Stimulated activated CD4-positive, alpha-beta T cell treated with anti-CD3 and anti-CD28 coated beads, Interleukin-15, amount 100 ng/mL, for 48 hours (primary cell): ENCODE measurements around the gene PARD3.

Experiments
- DNase-seq, 2 donors: peaks; one replicate each; pipeline ENCODE4 v3.0.0-alpha.2; 2020; ENCODE audit warnings: low read depth in 2 of 2

Gene PARD3

DNA sequence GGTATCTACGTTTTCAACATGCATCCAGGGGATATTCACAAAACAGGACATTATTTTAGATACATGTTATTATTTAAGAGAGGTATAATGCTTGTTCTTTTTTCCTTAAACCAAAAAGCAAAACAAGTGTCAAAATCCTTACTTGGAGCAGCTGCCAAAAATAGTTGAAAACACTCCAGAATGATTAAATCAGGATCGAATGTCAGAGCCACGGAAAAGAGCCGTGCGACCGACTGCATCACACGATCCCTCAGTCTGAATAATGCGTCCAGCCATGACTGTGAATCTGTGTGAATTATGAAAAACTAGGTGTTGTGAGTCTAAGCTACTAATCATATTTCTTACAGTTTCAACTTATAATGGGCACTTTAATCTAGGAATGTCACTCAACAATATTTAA, 126.0 kb downstream of the PARD3 start:
- DNase-seq = no peak

DNA sequence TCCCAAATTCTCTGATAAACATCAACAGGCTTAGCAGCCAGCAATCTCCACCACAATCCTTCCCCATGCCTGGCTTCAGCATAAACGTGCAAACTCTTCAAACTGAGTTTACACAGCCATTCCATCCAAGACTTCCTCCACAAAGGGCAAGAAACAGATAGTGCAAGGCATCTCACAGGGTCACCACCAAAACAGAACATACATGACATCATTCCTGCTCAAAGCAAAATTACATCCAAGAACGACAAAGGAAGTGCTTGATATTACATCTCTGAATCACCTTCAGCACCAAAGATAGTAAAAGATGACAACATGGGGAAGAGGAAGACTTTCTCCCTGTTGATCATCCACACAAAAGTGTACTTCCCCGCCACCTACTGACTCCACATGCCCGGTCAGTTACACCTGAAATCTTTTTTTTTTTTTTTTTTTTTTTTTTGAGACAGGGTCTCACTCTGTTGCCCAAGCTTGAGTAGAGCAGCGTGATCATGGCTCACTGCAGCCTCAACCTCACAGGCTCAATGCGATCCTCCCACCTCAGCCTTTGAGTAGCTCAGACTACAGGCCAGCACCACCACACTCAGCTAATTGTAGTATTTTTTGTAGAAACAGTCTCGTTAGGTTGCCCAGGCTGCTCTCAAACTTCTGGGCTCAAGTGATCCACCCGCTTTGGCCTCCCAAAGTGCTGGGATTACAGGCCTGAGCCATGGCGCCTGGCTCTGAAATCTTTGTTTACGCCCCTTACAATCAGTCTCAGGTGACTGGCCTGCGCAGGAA, 127.5 kb downstream of the PARD3 start:
- DNase-seq = no peak

DNA sequence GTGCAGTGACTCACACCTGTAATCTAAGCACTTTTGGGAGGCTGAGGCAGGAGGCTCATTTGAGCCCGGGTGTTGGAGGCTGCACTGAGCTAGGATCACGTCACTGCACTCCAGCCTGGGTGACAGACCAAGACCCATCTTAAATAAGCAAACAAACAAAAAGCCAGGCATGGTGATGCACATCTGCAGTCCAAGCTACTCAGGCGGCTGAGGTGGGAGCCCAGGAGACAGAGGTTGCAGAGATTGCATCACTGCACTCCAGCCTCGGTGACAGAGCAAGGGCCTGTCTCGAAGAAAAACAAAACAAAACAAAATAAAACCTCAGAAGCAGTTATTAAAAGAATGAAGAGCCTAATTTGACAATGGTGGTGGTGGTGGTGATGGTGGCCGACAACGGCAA, 132.5 kb downstream of the PARD3 start:
- DNase-seq = no peak

DNA sequence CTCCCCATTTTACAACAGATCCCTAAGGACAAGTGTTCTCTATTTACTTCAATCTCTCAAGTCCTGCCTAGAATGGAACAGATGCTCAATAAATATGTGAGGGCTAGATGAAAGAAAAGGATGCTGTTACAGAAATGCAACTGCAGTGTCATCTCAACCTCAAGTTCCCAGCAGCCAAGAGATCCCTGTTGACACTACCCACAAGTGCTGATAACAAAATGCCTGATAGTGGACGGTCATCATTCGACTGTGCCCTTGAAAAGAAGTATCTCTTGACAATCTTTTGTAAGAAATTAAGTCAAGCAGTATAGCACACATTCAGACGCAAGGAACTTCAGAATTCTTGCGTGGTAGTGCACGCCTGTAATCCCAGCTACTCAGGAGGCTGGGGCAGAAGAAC, 133.2 kb downstream of the PARD3 start:
- no peak for DNase-seq

DNA sequence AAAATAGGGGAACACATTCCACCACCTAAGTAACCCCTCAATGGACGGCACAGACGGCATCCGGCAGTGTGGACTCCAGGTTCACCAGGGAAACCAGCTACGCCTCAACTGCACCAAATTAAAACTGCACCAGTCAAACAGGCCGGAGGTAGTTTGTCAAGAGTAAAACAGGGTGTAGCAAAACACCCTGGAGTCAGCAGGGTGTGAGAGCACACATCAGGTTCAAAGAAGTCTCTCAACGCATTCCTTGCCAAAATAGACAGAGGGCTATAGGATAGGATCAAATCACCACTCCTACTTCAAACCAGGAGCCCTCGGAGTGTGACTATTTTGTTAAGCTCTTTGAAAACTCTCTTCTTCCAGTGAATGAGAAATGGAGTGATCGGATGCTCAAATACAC, 135.9 kb downstream of the PARD3 start:
- no peak for DNase-seq

DNA sequence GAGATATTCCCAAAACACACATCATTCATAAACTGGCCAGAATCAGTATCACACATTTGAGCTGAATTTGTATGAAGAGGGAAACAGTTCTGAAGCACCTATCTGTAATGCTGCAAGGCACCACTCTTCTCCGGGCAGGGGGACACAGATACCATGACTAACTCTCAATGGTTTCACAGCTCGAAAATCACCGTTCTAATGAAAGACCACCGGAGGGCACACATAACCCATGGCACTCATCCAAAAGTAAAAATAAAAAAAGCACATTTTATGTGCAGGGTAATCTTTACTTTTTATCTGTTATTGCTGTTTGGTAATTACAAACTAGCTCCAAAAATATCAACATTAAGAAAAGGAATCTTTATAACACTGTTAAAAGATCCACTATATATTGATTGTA, 137.5 kb downstream of the PARD3 start:
- DNase-seq = no peak

DNA sequence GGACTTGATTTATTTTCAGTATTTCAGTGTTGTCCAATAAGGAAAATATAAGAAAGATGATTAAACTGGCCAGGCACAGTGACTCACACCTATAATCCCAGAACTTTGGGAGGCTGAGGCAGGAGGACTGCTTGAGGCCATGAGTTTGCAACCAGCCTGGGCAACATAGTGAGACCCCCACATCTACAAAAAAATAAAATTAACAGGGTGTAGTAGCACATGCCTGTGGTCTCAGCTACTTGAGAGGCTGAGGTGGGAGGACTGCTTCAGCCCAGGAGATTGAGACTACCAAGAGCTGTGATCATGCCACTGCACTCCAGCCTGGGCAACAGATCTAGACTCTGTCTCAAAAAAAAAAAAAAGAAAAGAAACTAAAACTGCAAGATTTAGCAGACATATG, 138.0 kb downstream of the PARD3 start:
- no peak for DNase-seq

DNA sequence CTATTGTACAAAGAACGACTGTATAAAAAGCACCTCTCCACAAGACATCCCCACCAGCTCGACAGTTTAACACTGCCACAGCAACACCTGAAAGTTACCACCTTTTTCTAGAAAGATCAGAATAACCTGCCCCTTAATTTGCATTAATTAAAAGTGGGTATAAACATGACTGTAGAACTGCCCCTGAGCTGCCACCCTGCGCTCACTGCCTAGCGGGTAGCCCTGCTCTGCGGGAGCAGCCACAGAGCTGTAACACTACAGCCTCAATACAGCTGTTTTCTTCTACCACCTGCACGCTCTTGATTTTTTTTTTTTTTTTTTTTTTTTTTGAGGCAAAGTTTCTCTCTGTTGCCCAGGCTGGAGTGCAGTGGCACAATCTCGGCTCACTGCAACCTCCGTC, 140.9 kb downstream of the PARD3 start:
- DNase-seq = no peak

DNA sequence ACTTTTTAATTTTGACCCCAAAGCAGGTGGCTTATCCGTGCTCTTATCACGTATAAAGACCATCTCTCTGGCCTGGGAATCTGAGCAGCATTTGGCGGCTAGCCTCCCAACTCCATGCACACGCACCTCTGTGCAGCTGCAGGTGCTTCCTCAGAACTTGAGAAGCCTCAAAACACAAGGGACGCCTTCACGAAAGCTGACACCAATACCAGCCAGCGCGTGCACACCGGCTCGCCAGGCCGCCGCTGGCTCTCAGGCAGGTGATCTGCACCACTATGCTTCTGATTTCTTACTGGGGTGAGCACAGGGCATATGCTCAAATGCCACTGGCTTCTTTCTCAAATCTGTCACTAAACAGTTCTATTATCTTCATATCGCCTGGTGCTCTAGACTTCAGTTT, 145.0 kb downstream of the PARD3 start:
- DNase-seq = no peak

DNA sequence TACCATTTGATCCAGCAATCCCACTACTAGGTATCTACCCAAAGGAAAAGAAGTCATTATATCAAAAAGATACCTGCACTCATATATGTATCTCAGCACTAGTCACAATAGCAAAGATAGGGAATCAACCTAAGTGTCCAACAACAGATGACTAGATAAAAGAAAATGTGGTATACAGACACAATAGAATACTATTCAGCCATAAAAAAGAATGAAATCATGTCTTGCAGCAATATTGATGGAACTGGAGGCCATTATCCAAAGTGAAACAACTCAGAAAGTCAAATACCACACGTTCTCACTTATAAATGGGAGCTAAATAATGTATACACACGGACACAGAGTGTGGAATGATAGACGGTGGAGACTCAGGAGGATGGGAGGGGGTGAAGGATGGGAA, 146.0 kb downstream of the PARD3 start:
- no peak for DNase-seq

DNA sequence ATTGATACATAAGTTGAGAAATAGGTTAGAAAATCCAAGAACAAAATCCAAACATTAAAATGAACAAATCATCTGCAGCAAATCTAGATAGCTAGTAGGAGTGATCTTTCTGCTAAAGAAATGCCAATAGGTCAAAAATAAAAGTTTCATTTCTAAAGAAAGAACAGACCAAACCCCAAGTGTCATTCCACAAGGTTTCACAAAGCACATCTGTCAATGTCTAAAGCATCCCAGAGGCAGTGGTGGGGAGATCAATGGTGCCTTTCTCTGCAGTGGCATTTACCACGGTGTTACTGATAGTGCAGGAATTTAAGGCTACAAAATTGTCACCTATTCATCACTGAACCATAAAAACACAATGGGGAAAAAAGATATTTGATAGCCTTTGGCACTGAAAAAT, 147.9 kb downstream of the PARD3 start:
- DNase-seq = no peak

DNA sequence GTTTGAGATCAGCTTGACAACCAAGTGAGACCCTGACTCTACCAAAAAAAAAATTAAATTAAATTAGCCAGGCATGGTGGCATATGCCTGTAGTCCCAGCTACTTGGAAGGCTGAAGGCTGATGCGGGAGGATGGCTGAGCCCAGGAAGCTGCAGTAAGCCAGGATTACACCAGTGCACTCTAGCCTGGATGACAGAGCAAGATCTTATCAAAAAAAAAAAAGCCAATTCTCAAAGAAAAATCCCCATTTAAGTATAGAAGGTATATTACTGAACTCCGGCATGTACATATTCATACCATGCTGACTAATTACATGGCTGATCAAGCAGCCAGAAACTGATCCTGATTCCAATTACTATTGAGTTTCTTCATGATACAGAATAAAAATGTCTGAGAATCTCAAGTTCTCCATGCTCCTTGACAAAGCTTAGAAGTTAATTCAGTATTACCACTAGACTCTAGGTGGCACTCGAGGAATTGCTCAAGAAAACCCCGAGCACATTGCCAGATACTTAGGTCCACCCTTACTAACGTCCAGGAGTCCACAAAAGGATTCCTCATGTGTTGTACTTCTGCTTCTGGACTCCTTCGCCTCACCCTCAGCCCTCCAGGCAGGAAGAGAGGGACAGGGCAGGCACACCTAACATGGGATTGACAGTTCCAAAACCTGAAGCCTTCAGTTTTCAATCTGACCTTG, 148.9 kb downstream of the PARD3 start:
- no peak for DNase-seq

DNA sequence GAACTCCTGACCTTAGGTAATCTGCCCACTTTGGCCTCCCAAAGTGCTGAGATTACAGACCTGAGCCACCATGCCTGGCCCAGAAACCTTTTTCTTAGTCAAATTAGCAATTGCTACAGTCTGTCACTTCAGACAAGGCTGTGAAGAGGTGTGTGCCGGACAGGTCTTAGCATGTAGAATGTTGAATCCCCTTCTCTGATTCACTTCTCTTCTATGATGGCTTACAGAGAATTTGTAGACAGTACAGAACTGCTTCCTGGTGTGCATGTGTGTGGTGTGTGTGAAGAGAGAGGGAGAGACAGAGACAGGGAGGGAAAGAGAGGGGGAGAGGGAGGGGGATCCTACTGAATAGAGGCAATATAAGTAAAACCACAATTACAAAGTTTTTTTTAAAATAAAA, 150.4 kb downstream of the PARD3 start:
- no peak for DNase-seq

DNA sequence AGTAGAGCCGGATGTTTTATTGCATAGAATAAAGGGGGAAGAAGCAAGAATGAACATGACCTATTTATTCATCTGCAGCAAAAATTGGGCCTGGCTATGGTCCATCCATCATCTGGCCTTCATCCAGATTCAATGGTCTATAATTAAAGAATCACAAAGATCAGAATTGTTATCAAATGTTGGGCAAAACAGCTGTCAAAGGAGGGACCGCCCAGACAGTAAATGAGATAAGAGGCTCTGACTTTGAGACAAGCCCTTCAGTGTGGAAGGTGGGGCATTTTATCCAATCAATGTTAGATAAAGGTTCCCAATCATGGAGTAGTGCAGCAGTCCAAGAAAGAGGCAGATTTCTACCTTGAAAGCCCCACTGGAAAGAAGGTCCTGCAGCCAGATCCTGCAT, 153.5 kb downstream of the PARD3 start:
- DNase-seq = no peak

DNA sequence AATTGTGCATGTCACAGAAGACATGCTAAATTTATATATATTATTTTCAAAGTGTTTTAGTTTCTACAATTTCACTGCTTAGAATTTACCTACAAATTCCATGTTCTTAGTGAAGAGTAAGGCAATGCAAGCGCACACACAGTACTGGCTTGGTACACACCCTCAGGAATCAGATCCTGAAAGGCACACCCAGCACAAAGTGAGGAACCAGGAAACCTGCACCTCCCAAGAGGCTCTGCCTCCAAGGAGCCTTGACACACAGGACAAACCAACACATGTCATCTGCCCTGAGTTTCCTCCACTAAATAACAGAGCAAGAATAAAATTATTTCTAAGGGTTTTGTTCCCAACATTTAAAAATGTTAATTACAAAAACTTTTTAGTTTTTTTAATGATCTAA, 156.2 kb downstream of the PARD3 start:
- DNase-seq = no peak

DNA sequence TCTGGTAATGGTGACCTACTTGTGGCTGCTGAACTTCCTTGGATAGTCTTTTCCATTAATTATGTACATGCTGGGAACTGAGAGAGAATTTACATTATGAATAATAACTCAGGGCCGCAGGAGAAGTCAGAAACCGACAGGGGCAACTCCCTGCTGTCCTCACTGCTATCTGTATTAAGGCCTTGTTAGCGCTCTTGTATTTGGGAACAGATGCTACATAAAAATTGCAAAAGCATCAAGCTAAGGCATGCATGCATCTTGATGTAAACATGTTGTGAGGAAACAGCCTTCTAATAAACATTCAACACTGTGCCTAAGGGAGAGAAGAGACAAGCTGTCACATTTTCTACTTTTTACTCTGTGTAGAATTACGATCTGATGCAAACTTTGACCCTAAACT, 158.4 kb downstream of the PARD3 start:
- no peak for DNase-seq

DNA sequence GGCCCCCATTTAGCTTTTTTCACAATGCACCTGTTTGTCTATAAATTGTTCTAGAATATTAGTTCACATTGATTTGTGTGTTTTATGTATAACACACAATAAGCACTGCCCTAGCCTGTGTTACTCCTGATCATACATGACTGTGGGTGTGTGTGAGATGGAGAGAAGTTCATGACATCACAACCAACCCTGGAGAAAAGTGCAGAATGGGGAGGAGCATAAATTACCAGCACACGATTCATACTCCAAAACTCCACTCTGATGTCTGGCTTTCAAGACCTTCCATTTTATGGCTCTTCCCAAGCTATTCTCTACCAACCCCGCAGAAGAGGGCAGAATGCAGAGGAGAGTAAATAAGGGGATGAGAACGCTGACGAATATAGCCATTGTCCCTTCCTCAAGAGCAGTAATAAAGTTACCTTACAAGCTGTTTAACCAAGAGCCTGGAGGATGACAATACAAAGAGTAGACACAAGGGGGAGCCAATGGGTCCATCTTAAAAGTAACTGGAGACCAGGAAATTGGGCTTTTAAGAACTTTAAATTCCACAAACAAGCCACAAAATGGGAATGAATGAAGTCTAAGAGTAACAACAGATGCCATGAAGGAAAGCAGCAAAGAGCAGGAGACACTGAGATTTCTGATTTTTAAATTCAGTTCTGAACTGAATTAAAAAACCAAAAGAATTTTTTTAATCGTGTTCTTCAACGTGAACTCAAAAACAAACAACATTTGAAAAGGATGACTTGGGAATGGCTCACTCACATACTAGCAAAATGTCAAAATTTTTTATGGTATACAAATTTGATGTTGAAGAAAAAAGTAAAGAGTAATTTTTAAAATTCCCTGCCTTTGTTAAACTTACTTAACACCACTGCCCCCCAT, 159.6 kb downstream of the PARD3 start:
- DNase-seq = peak in 1 of 2 donors; percentile 20

DNA sequence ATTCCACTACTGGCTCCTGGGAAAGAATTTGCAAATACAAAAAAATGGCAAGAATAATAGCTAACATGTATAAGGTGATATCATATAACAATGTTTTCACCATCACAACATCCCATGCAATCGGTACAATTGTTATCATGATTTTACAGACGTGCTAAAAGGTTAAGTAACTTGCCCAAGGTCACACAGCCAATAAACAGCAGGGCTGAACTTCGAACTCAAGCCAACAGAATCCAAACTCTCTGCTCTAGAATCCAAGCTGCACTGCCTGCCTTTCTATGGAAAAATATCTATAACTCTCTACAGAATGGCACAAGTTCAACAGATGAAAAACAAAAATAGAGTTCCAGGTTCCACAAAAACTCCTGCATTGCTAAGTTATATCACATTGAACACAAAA, 160.9 kb downstream of the PARD3 start:
- DNase-seq = no peak

DNA sequence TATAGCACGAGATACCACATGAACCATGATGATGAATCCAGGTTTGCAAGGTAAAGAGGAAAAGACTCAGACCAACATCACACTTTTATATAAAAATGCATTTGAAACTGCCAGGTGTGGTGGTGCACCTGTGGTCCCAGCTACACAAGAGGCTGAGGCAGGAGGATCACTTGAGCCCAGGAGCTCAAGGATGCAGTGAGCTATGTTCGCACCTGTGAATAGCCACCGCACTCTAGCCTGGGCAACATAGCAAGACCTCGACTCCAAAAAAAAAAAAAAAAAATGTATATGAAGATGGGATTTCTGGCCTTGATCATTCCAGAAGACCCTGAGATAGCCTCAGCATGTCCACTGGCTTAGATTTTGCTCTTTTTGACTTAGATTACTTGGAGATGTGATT, 161.6 kb downstream of the PARD3 start:
- DNase-seq = no peak

DNA sequence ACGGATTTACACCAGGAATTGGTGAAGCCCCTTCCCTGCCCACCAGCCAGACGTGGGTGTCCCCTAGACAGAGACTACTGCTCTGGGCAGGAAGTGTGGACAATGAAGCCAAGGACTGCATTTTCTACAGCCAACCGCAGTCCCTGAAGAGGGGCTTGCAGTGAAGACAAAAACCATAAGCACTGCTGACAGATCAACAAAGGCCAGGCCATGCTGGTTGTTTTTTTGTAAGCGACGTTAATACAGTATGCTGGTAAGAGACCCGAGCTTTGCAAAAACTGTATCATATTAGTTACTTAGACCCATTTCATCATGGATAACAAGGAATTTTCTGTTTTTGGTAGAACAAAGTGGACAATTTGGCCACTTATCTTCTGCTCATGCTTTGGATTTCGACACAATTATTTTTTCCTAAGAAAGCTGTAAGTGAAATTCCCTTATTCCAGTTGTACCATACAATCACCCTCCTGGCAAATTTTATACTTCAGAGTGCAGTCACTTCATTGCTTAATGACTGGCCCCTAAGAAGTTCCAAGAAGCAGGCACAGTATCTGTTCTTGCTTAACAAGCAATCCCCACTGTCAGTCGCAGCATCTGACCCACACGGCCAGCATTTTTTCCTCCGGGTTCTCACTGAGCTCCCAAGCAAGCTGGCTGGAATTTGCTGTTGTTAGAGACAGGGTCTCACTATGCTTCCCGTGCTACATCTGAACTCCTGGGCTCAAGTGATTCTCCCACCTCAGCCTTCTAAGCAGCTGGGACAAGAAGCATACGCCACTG, 163.5 kb downstream of the PARD3 start:
- no peak for DNase-seq

DNA sequence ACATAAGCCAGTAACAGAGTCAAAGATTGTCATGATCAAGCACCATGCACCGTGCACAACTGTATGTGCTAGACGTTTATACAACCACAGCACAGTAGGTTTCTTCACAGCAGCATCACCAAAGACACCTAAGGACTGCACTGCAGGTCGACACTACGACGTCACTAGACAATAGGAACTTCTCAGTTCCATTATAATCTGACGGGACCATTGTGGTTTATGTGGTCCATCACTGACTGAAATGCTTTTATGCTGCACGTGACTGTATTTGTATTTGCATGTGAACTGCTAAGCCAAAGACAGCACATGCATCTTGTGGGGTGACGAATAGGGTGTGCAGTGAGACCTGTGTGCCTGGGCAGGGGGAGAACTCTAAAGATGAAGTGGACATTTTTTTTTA, 164.9 kb downstream of the PARD3 start:
- DNase-seq = no peak

DNA sequence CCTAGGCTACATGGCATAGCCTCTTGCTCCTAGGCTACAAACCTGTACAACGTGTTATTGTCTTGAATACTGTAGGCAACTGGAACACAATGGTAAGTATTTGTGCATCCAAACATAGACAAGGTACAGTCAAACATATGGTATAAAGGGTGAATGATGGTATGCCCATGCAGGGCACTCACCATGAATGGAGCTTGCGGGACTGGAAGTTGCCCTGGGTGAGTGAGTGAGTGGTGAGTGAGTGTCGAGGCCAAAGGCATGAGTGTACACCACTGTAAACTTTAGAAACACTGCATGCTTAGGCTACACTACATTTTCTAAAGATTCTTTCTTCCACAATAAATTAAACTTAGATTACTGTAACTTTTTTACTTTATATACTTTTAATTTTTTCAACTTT, 165.7 kb downstream of the PARD3 start:
- no peak for DNase-seq
